Dermis microvascular lymphatic vessel endothelial cell (primary cell): ENCODE data around the gene PCDH20. TPM values are rescaled to one million over a fixed set of nuclear protein-coding genes. Genes with fewer than 3 reads are reported as not detected.
"Not testable (repeated sequence)": the region's sequence is repeated elsewhere in the genome, so short reads cannot be mapped to it uniquely, and the experiment has no call there.

ENCODE experiments used
- DNase-seq, 2 donors: peaks; one replicate each; pipeline versions ENCODE4 v3.0.0 to v3.0.0-alpha.2; 2010; ENCODE audit warnings: low read depth in 2 of 2
- total RNA-seq: library from RNA; depleted of rRNA; stranded (reverse); fragments of >200 nt; gene quantifications from 2 replicates; pipeline ENCODE4 v1.2.1, GENCODE V29; 2014

PCDH20 gene, protein sequence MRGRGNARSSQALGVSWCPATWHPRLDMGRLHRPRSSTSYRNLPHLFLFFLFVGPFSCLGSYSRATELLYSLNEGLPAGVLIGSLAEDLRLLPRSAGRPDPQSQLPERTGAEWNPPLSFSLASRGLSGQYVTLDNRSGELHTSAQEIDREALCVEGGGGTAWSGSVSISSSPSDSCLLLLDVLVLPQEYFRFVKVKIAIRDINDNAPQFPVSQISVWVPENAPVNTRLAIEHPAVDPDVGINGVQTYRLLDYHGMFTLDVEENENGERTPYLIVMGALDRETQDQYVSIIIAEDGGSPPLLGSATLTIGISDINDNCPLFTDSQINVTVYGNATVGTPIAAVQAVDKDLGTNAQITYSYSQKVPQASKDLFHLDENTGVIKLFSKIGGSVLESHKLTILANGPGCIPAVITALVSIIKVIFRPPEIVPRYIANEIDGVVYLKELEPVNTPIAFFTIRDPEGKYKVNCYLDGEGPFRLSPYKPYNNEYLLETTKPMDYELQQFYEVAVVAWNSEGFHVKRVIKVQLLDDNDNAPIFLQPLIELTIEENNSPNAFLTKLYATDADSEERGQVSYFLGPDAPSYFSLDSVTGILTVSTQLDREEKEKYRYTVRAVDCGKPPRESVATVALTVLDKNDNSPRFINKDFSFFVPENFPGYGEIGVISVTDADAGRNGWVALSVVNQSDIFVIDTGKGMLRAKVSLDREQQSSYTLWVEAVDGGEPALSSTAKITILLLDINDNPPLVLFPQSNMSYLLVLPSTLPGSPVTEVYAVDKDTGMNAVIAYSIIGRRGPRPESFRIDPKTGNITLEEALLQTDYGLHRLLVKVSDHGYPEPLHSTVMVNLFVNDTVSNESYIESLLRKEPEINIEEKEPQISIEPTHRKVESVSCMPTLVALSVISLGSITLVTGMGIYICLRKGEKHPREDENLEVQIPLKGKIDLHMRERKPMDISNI
- total RNA-seq: not detected in 2 replicates

DNA sequence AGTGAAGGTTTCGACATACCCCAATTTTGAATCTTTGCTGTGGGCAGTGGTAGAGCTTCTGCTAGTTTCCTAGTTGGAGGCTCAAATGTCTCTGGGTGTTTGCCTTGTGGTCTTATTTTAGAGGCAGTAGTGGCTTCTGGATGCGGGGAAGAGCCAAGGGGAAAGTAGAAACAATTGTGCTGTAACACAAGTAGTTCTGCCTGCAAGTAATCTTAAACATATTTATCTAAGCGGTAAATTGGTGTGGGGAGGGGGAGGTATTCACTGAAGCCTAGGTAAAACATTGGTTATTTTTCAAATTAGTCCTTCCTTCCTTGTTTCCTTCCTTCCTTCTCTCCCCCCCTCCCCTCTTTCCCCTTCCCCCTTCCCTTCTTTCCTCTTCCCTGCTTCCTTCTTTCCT lies at the start of gene PCDH20:
Gene PCDH20, minus strand, starts transcription at position 101 of the 400 bp plus-strand sequence. CDS start 691 bp downstream, outside the sequence.
- no peak for DNase-seq

DNA sequence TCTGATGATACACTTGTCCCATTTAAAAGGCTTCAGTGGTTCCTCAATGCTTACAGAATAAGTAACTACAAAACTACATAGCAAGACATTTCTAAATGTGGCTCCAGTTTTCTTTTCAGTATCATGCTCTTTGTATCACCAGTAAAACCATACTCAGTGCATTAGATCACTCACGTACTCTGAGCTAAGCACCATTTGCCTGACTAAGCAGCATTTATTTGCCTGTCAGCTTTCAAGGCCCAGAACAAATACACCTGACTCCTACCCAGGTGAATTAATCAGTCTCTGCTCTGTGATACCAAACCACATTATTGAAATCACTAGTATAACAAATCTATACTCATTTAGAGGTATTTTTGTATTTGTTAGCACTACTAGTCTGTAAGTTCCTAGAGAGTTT lies 47.4 kb upstream of the PCDH20 start:
- DNase-seq: no peak

DNA sequence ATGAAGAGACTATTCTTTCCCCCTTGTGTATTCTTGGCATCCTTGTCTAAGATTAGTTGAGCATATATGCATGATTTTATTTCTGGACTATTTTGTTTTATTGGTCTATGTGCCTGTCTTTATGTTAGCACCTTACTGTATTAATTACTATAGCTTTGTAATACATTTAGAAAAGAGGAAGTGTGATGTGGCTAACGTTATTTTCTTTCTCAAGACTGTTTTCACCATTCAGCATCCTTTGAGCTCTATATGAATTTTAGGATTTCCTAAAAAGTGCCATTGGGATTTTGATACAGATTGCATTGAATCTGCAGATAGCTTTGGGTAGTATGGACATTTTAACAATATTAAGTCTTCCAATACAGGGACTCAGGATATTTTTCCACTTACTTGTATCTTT lies 37.5 kb upstream of the PCDH20 start:
- no peak for DNase-seq

DNA sequence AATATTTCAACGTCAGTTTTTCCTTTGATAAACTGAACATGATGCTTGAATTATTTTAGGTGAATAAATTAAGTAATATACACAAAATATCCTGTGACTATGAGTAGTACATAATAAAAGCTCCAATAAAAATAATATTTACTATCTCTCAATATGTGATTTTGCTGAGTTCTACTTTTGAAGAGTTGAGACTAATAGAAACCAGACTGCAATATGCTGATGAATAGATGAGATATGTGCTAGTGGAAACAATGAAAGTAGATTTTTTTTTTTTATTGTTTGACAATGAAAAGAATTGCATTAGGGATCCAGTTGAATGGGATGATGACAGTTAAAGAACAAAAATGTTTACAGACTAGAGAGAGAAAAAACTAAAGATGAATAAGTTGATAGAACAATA lies 16.4 kb upstream of the PCDH20 start:
- DNase-seq: no peak

DNA sequence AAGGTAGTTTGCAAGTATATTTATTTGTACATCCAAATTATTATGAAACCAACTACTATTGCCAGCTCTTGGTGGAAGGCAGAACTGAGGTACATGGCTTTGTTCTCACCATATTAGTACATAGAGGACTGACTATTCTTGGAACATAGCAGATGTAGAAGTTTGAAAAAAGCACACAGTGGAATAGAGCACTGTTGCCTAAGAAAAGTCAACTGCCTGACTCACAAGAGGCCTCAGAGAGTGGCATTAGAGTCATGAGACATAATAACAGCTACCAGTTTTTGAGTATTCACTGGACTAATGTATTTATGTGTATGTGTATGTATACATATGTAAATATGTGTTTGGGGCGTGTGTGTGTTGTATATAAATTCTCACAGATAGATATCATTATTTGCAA lies 8.3 kb upstream of the PCDH20 start:
- DNase-seq: no peak

DNA sequence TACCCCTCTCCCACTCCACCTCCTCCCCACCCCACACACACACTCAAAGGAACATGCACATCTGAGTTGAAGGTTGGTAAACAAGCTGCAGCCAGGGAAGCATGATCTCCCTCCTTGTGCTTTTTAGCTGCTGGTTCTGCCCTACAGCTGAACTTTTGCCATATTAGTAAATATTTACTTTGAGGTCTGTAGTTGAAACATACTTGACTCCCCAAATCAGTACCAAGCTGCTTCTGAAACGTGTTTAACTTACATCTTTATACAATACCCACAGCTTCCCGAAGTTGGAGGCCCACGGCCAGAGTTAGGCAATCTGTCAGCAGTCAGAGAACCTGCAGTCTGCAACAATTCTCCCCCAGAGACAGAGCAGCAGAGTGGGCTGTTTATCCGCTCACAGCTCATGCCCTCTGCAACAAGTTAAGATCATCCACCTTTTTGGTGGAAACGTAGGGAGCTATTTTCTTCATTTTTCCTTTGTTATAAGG lies 1.5 kb upstream of the PCDH20 start:
- DNase-seq: no peak

DNA sequence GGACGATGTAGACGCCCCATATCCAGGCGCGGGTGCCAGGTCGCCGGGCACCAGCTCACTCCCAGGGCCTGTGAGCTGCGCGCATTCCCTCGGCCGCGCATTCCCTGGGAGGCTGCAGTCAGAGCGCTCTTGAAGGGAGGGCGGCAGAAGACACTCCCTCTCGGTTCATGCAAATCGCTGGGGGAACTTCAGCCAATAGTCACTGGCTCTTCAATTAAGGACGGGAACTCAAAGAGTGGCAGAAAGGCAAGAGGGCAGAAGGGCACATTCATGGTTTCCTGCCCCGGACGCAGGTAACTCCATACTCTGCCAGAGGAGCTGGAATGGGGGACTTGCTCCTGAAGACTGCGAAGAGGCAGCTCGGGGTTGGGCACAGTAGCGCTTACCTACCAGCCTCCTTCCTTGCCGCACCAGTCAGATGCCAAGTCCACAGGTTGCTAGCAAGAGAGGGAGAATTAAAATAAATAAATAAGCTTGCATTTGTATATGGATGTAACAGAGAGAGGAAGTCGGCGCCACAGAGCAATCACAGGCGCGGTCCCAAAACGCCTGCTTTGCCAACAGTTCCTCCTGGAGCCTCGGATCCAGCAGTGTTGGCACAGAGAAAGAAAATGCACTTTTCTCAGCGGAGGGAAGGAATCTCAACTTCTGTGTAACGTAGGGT lies 459 bp downstream of the PCDH20 start:
- DNase-seq: no peak

DNA sequence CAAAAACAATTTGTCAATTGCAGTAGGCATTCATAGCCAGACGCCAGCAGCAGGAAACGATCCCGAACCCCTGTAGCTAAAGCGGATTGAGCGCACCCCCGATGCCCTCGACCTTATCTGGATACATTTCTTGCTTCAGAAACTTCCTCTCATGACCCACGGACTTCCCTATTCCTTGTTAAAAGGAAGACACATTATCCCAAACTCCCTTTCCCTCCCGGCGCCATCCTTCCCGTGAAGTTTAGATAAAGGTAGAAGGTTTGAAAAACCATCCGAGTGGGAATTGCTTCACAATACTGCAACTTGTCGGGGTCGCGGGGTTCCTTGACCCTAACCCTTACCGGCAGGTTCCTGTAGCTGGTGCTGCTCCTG lies 977 bp downstream of the PCDH20 start:
- DNase-seq: no peak

DNA sequence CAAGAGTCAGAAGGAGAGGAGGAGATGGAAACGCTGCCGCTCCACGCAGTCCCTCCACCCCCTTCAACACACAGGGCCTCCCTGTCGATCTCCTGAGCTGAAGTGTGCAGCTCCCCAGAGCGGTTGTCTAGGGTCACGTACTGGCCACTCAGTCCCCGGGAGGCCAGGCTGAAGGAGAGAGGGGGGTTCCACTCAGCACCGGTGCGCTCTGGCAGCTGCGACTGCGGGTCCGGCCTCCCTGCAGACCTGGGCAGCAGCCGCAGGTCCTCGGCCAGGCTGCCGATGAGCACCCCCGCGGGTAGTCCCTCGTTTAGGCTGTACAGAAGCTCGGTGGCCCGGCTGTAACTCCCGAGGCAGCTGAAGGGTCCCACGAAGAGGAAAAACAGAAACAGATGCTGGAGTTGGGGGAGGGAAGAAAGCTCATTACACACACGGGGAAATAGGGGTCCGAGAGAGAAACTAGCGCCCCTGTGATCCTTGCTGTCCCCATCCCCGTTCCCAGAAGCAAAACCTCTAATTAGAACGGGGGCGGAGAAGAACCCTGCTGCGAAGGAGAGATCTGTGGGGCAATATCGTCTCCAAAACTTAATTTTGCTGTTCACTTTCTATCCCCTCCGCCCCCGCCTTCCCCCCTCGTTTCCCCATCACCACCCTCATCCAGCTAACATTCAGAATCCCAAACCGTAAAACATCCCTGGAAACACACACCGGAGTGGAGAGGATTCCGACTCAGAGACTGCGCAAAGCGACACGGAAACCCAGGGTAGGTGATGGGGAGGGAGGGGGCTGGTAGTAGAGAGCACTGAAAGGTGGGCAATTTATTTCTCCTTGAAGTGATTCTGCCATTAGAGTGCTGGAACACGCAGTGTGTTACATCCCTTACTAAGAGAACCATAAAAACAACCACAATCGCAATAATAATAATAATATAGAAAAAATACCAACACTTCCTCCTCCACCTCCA lies 1.8 kb downstream of the PCDH20 start:
- DNase-seq: no peak

DNA sequence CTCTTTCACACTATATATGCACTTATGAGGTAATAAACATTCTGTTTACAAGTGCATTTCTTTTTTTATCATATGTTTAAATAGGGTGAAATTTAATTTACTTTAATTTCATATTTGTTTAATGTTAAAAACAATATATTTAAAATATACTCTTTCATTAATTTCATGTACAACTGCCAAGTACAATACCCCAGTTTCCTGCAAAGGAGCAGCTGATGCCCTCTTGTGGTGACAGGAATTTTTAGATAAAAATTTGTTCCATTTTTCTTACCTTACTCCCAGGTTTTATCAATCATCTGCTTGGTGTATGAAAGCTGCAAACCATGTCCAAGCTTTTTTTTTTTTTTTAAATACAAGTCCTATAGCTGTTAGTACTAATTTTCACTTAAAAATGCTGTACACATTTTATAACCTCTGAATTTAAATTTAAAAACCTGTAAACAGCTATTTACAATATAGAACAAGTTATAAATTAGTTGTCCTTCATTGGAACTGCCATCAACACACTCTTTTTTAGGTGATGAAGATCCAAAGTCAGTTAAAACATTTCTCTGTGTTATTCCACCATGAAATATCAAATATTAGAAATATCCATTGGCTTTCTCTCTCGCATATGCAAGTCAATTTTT lies 4.9 kb downstream of the PCDH20 start:
- peak; percentile 10 to 34 for DNase-seq

DNA sequence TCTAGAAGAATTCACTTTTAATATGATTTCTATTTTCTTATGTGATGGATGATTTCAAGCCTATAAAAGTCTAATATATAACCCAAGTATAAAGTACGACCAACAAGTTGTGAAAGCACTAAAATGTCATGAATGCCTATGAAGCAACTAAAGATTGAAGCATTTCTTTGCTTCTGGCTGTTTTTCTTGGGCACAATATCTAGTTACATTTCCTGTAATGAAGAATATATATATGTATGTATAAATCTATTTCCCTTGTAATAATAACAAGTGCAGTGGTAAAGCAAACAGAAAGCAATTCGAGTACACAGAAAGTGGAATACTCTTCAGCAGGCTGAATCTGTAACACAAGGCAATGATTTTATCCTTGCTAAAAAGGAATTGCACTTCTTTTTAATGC lies 5.4 kb downstream of the PCDH20 start:
- no peak for DNase-seq

DNA sequence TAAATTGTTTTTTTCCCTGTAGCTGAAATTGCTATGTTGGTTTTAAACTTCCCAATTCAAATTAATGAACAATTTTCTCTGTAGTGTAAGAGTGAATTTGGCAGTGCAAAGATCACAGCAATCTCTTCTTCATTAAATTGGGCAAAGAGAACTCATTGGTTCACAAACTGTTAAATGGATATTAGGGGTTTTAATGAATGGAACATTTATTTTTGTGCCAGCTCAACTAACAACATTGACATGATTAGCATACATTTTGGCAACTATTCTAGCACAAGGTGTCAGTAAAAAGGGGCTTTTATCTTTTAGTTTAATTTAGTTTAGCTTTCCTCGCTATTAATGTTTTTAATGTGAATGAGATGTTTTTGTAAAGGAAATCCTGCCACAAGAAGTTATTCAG lies 7.1 kb downstream of the PCDH20 start:
- DNase-seq: no peak

DNA sequence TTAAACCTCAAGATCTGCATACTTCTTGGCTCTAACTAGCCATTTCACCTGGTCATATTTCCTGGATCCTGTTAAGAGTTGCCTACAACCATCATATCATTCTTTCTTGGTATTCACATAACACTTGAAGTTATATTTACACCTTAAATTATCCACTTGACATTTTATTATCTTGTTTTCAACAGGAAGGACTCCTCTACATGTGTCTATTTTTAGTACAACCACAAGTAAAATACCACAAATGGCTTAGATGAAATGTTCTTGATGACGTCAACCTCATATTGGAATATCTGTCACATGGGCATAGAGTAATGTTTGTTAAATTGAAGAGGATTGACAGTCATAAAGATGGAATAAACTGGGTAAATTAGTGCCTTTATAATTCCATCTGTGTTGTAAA lies 9.4 kb downstream of the PCDH20 start:
- no peak for DNase-seq

DNA sequence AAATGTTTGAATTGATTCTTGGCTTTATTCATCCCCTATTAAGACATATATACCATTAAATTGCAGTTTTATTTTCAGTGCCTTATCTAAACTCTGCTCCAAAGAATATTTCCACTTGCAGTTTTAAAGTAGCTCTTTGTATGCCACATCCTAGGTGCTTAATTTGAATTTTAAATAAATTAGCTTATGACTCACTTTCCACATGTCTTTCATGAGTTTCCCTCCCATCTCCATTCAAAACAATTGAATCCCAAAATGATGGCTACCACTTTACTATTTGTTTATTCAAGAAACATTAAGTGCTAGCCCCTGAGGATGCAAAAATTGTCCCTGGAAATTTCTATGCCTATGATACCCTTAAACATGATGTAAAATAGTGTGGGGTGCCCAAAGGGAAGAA lies 19.5 kb downstream of the PCDH20 start:
- no peak for DNase-seq

DNA sequence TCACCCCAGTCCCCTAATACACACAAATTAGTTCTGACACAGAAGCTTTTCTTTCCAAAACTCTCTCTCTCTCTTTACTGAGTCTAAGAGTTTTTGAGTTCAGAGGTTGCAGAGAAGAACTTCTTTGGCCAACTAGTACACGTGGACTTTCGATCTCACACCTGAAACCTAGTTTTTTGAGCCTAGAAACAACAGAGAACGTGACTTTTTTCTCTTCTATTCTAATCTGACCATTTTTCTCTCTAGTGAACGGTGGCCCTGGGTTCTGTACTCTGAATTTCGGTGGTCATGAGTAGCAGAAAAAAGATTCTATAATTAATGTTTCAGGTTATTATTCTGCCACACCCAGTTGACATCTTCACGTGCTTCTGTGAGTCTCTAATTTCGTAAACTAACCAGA lies 24.2 kb downstream of the PCDH20 start:
- DNase-seq: no peak

DNA sequence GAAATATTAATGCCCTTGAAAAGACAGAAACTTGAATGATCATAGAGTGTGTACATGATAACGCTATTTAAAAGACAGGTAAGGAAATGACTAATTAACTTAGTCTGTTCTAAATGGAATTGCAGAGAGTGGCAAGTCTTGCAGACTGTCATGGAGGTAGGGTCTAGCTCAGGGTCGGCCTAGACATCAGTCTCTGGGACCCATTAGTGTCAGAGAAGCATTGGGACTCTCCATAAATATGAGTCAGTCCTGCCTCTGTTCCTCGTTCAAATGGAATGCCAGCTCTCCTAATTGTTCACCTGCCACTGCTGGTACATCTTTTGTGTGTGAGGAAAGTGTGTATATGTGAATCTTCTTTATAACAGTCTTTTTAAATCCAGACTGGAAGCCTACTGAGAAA lies 28.0 kb downstream of the PCDH20 start:
- no peak for DNase-seq

DNA sequence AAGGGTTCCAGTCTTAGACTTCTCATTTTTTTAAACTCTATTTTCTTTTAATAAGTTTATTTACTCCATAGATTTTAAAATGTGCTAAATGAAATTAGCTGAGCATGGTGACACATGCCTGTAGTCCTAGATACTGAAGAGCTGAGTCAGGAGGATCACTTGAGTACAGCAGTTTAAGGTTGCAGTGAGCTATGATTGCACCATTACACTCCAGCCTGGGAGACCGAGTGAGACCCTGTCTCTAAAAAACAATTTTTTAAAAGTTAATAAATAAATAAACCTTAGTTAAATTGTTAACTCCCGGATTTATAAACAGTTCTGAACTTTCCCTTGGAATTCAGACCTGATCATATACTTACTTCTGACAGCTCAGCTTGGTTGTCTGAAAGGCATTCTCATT lies 32.5 kb downstream of the PCDH20 start:
- DNase-seq: no peak

DNA sequence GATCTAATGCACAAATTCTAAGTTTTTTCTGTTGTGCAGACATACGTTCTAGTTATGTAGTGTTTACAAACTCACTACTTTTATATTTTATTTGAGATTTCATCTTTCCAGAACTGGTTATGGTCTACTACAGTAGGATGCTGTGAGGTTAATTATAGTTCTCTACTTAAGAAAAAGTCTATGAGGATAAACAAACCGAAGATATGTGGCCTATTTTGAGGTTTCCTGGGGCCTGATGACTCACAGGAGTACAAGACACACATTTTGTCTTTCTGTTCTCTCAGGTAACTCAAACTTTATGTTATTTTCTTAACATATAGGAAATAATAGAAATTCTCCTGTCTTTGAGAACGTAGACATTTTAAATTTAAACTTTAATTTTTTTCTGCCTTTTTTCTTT lies 45.1 kb downstream of the PCDH20 start:
- no peak for DNase-seq

DNA sequence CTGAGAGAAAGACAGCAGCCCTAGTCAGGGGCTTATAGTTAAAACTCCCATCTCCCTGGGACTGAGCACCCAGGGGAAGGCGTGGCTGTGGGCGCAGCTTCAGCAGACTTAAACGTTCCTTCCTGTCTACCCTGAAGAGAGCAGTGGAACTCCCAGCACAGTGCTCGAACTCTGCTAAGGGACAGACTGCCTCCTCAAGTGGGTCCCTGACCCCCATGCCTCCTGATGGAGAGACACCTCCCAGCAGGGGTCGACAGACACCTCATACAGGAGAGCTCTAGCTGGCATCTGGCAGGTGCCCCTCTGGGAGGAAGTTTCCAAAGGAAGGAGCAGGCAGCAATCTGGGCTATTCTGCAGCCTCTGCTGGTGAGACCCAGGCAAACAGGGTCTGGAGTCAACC lies 51.0 kb downstream of the PCDH20 start:
- DNase-seq: not testable (repeated sequence)

DNA sequence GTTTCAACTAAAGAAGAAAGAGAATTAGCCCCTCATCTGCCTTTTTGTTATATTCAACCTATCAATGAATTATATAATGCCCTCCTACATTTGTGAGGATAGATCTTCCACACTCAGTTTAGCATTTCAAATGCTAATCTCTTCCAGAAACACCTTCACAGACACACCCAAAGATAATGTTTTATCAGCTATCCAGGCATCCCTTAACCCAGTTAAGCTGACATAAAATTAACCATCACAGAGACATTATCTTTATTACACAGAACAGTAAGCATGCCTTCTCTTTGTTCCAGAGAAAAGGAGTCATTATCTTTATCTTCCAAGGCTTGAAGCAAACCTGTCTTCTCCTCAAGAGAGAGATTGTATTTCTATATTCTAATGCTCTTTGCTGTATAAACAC lies 53.1 kb downstream of the PCDH20 start:
- no peak for DNase-seq
